ENCODE measurements around the gene ME3.
A peak's percentile ranks its signal among the peaks of the same experiment; 100 is the strongest.

Gene ME3

DNA sequence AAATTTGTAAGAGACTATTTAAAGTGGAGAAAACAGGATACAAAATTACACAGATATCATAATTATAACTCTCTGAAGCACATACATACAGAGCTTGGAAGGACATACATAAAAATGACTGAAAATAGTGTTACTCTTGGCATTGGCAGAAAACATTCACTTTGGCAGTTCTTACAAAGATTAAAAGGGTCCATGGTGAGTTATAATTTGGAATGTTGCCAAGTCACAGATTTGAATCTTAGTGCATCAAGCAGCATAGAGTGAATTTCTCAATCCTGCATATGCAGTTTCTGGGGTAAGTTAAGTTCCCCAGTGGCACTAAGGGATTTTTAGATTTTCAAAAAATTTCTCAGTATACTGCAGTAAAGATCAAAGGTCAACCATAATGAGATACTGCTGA, 181.8 kb downstream of the ME3 start:
- no peak overlapping the region for H3K4me3 ChIP-seq (ENCODE audit: low read length)
- no peaks in the 10 kb centered on the region for H3K36me3 ChIP-seq (ENCODE audit: control insufficient read depth, insufficient read depth, low read length)
- peaks cover 3% of the 10 kb centered on the region for H3K4me1 ChIP-seq (ENCODE audit: control insufficient read depth, low read depth, low read length)
- H4K8ac ChIP-seq (ENCODE audit: low read depth, low read length), result no peak overlapping the region
- no peak overlapping the region for H4K5ac ChIP-seq (ENCODE audit: low read length)
- DNase-seq, result no peak
- no peak overlapping the region for H3K18ac ChIP-seq (ENCODE audit: low read length)
- no peaks in the 10 kb centered on the region for H3K27me3 ChIP-seq (ENCODE audit: insufficient read depth, low read length, poor library complexity)
- no peak overlapping the region for H2BK120ac ChIP-seq (ENCODE audit: low read depth, low read length)
- no peak overlapping the region for H3K27ac ChIP-seq (ENCODE audit: low read depth, low read length)
- no peak overlapping the region for H3K4ac ChIP-seq (ENCODE audit: low read depth, low read length)
- no peak overlapping the region for H2BK15ac ChIP-seq (replicated peaks; ENCODE audit: low read depth)
- H2BK5ac ChIP-seq (ENCODE audit: low read length), result no peak overlapping the region
- no peak overlapping the region for H3K4me2 ChIP-seq (ENCODE audit: low read length)
- no peaks in the 10 kb centered on the region for H3K79me1 ChIP-seq (ENCODE audit: low read length)
- H3K9ac ChIP-seq (ENCODE audit: low read length), result no peak overlapping the region
- H3K56ac ChIP-seq (ENCODE audit: low read length), result no peak overlapping the region
- no peak overlapping the region for H3K23ac ChIP-seq (ENCODE audit: low read length)
- H3K79me2 ChIP-seq (ENCODE audit: control insufficient read depth, insufficient read depth, low read length), result no peaks in the 10 kb centered on the region
- no peak overlapping the region for H2AK5ac ChIP-seq (ENCODE audit: low read length)

DNA sequence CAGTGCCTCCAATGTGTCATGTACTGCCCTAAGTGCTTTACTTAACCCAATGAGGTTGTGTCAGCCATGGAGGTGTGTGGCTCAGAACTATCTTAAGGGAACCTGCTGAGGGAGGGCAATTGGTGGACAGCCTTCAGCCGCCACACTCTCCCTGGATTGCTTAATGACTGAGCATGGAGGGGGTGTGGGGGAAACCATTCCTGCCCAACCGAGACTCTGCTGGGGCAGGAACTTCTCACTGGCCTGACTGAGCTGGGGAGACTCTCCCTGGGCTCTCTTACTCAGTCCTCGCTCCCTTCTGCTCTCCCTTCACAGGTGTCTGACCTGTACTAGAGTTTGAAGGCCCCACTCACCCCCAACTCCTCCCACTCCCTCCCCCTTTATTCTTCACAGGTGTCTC, 183.0 kb downstream of the ME3 start:
- H4K5ac ChIP-seq (ENCODE audit: low read length), result no peak overlapping the region
- H3K4me2 ChIP-seq (ENCODE audit: low read length), result no peak overlapping the region
- WGBS (ENCODE audit: extremely low coverage, insufficient coverage, low lambda C conversion rate), result no CpG with 5 or more reads among the region's 3 CpGs
- DNase-seq, result no peak
- H3K79me2 ChIP-seq (ENCODE audit: control insufficient read depth, insufficient read depth, low read length), result no peaks in the 10 kb centered on the region
- H2BK15ac ChIP-seq (replicated peaks; ENCODE audit: low read depth), result no peak overlapping the region
- no peak overlapping the region for H3K9ac ChIP-seq (ENCODE audit: low read length)
- no peaks in the 10 kb centered on the region for H3K36me3 ChIP-seq (ENCODE audit: control insufficient read depth, insufficient read depth, low read length)
- H3K23ac ChIP-seq (ENCODE audit: low read length), result no peak overlapping the region
- H2AK5ac ChIP-seq (ENCODE audit: low read length), result no peak overlapping the region
- no peak overlapping the region for H4K8ac ChIP-seq (ENCODE audit: low read depth, low read length)
- no peak overlapping the region for H3K27ac ChIP-seq (ENCODE audit: low read depth, low read length)
- H3K79me1 ChIP-seq (ENCODE audit: low read length), result no peaks in the 10 kb centered on the region
- H3K4me1 ChIP-seq (ENCODE audit: control insufficient read depth, low read depth, low read length), result peaks cover 3% of the 10 kb centered on the region
- H3K4me3 ChIP-seq (ENCODE audit: low read length), result no peak overlapping the region
- no peak overlapping the region for H3K18ac ChIP-seq (ENCODE audit: low read length)
- no peak overlapping the region for H2BK5ac ChIP-seq (ENCODE audit: low read length)
- H2BK120ac ChIP-seq (ENCODE audit: low read depth, low read length), result no peak overlapping the region
- no peaks in the 10 kb centered on the region for H3K27me3 ChIP-seq (ENCODE audit: insufficient read depth, low read length, poor library complexity)
- no peak overlapping the region for H3K4ac ChIP-seq (ENCODE audit: low read depth, low read length)
- H3K56ac ChIP-seq (ENCODE audit: low read length), result no peak overlapping the region

DNA sequence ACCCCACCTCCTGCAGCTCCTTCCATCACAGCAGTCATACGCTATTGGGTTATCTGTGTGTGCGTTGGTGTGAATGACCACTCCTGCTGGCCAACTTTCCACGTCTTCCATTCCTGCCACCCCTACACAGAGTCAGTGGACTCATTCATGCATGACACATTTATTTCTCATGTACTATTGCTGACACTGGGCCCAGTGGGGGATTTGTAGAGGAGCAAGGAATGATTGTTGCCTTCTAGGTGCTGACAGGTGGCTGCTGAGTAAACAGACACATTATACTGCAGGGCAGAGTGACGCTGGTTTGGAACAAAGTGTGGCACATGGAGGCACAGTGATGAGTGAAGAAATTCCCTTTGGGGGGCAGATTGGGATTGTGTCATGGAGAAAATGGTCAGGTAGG, 183.9 kb downstream of the ME3 start:
- Histone ChIP-seq H3K4me2 (ENCODE audit: low read length) (no peak overlapping the region), H3K4ac (ENCODE audit: low read depth, low read length) (no peak overlapping the region), H3K27me3 (ENCODE audit: insufficient read depth, low read length, poor library complexity) (no peaks in the 10 kb centered on the region), H4K8ac (ENCODE audit: low read depth, low read length) (no peak overlapping the region), H3K4me1 (ENCODE audit: control insufficient read depth, low read depth, low read length) (peaks cover 3% of the 10 kb centered on the region), H3K18ac (ENCODE audit: low read length) (no peak overlapping the region), H3K4me3 (ENCODE audit: low read length) (no peak overlapping the region), H3K9ac (ENCODE audit: low read length) (no peak overlapping the region), H3K36me3 (ENCODE audit: control insufficient read depth, insufficient read depth, low read length) (no peaks in the 10 kb centered on the region), H3K79me2 (ENCODE audit: control insufficient read depth, insufficient read depth, low read length) (no peaks in the 10 kb centered on the region), H3K79me1 (ENCODE audit: low read length) (no peaks in the 10 kb centered on the region), H3K27ac (ENCODE audit: low read depth, low read length) (no peak overlapping the region), H3K23ac (ENCODE audit: low read length) (no peak overlapping the region), H2BK5ac (ENCODE audit: low read length) (no peak overlapping the region), H2BK15ac (replicated peaks; ENCODE audit: low read depth) (no peak overlapping the region), H2BK120ac (ENCODE audit: low read depth, low read length) (no peak overlapping the region), H2AK5ac (ENCODE audit: low read length) (no peak overlapping the region), H4K5ac (ENCODE audit: low read length) (no peak overlapping the region), H3K56ac (ENCODE audit: low read length) (no peak overlapping the region)
- no peak for DNase-seq
- no CpG with 5 or more reads among the region's 4 CpGs for whole genome bisulfite sequencing (ENCODE audit: extremely low coverage, insufficient coverage, low lambda C conversion rate)

DNA sequence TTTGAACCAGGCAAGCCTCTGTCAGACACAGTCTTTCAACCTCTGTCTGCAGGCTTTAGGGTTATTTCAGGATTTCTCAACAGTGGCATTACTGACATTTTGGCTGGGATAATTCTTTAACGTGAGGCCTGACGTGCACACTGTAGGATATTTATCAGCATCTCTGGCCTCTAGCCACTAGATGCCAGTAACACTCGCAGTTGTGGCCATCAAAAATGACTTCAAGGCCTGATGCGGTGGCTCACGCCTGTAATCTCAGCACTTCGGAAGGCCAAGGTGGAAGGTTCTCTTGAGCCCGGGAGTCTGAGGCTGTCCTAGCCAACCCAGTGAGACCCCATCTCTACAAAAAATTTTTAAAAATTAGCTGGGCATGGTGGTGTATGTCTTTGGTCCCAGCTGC, 184.7 kb downstream of the ME3 start:
- Histone ChIP-seq H3K4ac (ENCODE audit: low read depth, low read length) (no peak overlapping the region), H4K8ac (ENCODE audit: low read depth, low read length) (no peak overlapping the region), H3K23ac (ENCODE audit: low read length) (no peak overlapping the region), H3K9ac (ENCODE audit: low read length) (no peak overlapping the region), H3K4me1 (ENCODE audit: control insufficient read depth, low read depth, low read length) (peaks cover 3% of the 10 kb centered on the region), H3K56ac (ENCODE audit: low read length) (no peak overlapping the region), H4K5ac (ENCODE audit: low read length) (no peak overlapping the region), H3K79me2 (ENCODE audit: control insufficient read depth, insufficient read depth, low read length) (no peaks in the 10 kb centered on the region), H2AK5ac (ENCODE audit: low read length) (no peak overlapping the region), H3K79me1 (ENCODE audit: low read length) (no peaks in the 10 kb centered on the region), H2BK120ac (ENCODE audit: low read depth, low read length) (no peak overlapping the region), H3K18ac (ENCODE audit: low read length) (no peak overlapping the region), H3K27ac (ENCODE audit: low read depth, low read length) (no peak overlapping the region), H3K27me3 (ENCODE audit: insufficient read depth, low read length, poor library complexity) (no peaks in the 10 kb centered on the region), H3K36me3 (ENCODE audit: control insufficient read depth, insufficient read depth, low read length) (no peaks in the 10 kb centered on the region), H2BK5ac (ENCODE audit: low read length) (no peak overlapping the region), H2BK15ac (replicated peaks; ENCODE audit: low read depth) (no peak overlapping the region), H3K4me2 (ENCODE audit: low read length) (no peak overlapping the region), H3K4me3 (ENCODE audit: low read length) (no peak overlapping the region)
- no CpG with 5 or more reads among the region's 7 CpGs for WGBS (ENCODE audit: extremely low coverage, insufficient coverage, low lambda C conversion rate)
- DNase-seq, result no peak

DNA sequence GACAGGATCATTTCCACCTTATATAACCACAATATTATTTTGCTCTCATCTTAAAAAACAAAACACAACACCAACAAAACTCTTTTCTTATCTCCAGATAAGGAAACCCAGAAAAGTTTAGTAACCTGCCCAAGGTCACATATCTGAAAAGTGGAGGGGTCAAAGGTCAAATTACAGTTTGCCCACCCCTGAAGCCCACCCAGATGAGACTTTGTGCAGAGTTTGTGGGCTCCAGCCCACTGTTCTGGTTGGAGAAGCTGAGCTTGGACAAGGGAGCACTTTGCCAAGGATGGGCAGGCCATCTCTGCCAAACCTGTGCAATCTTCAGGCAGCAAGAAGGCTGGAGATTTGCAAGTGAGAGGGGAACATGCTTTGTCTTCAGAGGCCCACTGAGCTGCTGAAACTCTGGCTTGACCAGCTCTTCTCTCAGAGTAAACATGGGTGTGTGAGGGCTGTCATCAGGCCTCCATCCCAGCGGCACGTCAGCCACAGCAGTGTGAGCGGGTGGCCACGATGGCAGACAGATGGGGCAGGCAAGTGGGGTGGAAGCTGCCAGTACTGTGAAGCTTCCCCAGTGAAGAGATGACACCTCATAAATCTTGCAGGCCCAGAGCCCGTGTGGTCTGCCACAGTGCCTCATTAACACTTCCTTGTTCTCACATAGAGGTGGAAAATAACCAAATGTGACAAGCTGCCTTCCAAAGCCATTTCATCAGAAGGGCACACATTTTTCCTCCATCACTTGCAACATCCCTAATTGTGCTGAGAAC, 186.0 kb downstream of the ME3 start:
- Histone ChIP-seq H3K4ac (ENCODE audit: low read depth, low read length) (no peak overlapping the region), H2AK5ac (ENCODE audit: low read length) (no peak overlapping the region), H2BK5ac (ENCODE audit: low read length) (no peak overlapping the region), H3K18ac (ENCODE audit: low read length) (no peak overlapping the region), H4K5ac (ENCODE audit: low read length) (no peak overlapping the region), H3K23ac (ENCODE audit: low read length) (no peak overlapping the region), H3K4me3 (ENCODE audit: low read length) (no peak overlapping the region), H3K79me1 (ENCODE audit: low read length) (no peaks in the 10 kb centered on the region), H3K79me2 (ENCODE audit: control insufficient read depth, insufficient read depth, low read length) (no peaks in the 10 kb centered on the region), H3K36me3 (ENCODE audit: control insufficient read depth, insufficient read depth, low read length) (no peaks in the 10 kb centered on the region), H2BK120ac (ENCODE audit: low read depth, low read length) (no peak overlapping the region), H3K27me3 (ENCODE audit: insufficient read depth, low read length, poor library complexity) (no peaks in the 10 kb centered on the region), H3K4me2 (ENCODE audit: low read length) (no peak overlapping the region), H3K9ac (ENCODE audit: low read length) (no peak overlapping the region), H2BK15ac (replicated peaks; ENCODE audit: low read depth) (no peak overlapping the region), H3K4me1 (ENCODE audit: control insufficient read depth, low read depth, low read length) (peaks cover 3% of the 10 kb centered on the region), H3K56ac (ENCODE audit: low read length) (no peak overlapping the region), H4K8ac (ENCODE audit: low read depth, low read length) (no peak overlapping the region), H3K27ac (ENCODE audit: low read depth, low read length) (no peak overlapping the region)
- peak; percentile 49 for DNase-seq
- WGBS (ENCODE audit: extremely low coverage, insufficient coverage, low lambda C conversion rate), result no CpG with 5 or more reads among the region's 5 CpGs

DNA sequence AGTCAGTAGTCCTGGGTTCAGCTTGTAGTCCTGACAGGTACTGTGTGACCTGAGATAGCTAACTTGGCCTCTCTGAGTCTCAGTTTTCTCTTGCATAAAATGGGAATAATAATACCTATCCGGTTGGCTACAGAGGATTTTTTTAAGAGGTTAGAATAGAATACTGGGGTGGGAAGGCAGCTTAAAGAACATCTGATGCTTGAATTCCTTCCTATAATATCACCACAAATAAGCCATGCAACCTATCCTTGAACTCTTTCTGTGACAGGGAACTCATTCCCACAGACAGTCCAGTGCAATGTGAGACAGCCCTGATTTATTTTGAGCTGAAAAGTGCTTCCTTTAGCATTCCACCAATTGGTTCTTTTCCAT, 187.6 kb downstream of the ME3 start:
- no peak overlapping the region for H4K8ac ChIP-seq (ENCODE audit: low read depth, low read length)
- H2BK120ac ChIP-seq (ENCODE audit: low read depth, low read length), result no peak overlapping the region
- no peak overlapping the region for H3K18ac ChIP-seq (ENCODE audit: low read length)
- H3K27me3 ChIP-seq (ENCODE audit: insufficient read depth, low read length, poor library complexity), result no peaks in the 10 kb centered on the region
- no peak overlapping the region for H3K23ac ChIP-seq (ENCODE audit: low read length)
- peaks cover 3% of the 10 kb centered on the region for H3K4me1 ChIP-seq (ENCODE audit: control insufficient read depth, low read depth, low read length)
- no peak overlapping the region for H2AK5ac ChIP-seq (ENCODE audit: low read length)
- H2BK15ac ChIP-seq (replicated peaks; ENCODE audit: low read depth), result no peak overlapping the region
- no peak overlapping the region for H3K4me3 ChIP-seq (ENCODE audit: low read length)
- no peak overlapping the region for H3K4ac ChIP-seq (ENCODE audit: low read depth, low read length)
- no peaks in the 10 kb centered on the region for H3K79me2 ChIP-seq (ENCODE audit: control insufficient read depth, insufficient read depth, low read length)
- H3K9ac ChIP-seq (ENCODE audit: low read length), result no peak overlapping the region
- DNase-seq, result no peak
- H2BK5ac ChIP-seq (ENCODE audit: low read length), result no peak overlapping the region
- no peak overlapping the region for H3K27ac ChIP-seq (ENCODE audit: low read depth, low read length)
- H3K56ac ChIP-seq (ENCODE audit: low read length), result no peak overlapping the region
- no peak overlapping the region for H3K4me2 ChIP-seq (ENCODE audit: low read length)
- H4K5ac ChIP-seq (ENCODE audit: low read length), result no peak overlapping the region
- H3K36me3 ChIP-seq (ENCODE audit: control insufficient read depth, insufficient read depth, low read length), result no peaks in the 10 kb centered on the region
- no CpG with 5 or more reads among the region's 1 CpG for WGBS (ENCODE audit: extremely low coverage, insufficient coverage, low lambda C conversion rate)
- H3K79me1 ChIP-seq (ENCODE audit: low read length), result no peaks in the 10 kb centered on the region

All from mesendoderm (in vitro differentiated cells).